K562 (cell line): ENCODE data around the gene PDZRN3. TPM values are rescaled to one million over a fixed set of nuclear protein-coding genes. Genes with fewer than 3 reads are reported as not detected.

Experiments used
- ATAC-seq: fragments of 200-7000 bp; cut with Tn5 transposase; 3 replicates; pipeline ENCODE4 v1.9.1; 2020; ENCODE audit warnings: moderate library complexity
- BruUV-seq: library from RNA; stranded (reverse); fragments of 400-500 nt; replicated peaks from 2 replicates; lab custom pipeline; 2021; lab: Mats Ljungman, UMichigan
- CTCF ChIA-PET: fragments of 300-600 bp; formaldehyde crosslinking; extraction: SDS; loops from one replicate; lab custom pipeline; 2021; ENCODE audit warnings: low intra/inter-chr PET ratio; lab: Yijun Ruan, JAX
- POLR2A ChIA-PET: fragments of 300-600, 350-650 bp; sonication (Branson Sonifier 250); formaldehyde crosslinking; extraction: SDS; loops from one replicate; lab custom pipeline; 2021; ENCODE audit warnings: antibody characterized with exemption, inconsistent platforms; lab: Yijun Ruan, JAX
- DNase-seq, 4 experiments: peaks; one replicate each; pipeline versions ENCODE4 v3.0.0 to v3.0.0-alpha.2; 2011 to 2018; ENCODE audit warnings: low spot score in 3 of 4, mixed read lengths in 3 of 4; ENCODE audit errors: extremely low read depth in 1 of 4
- FAIRE-seq: peaks from 2 replicates; lab custom pipeline; 2011; peaks lifted over from hg19 to GRCh38; lab: Jason Lieb, UNC
- H2AFZ ChIP-seq: 2 replicates; pipeline ENCODE4 v1.6.0; 2011; ENCODE audit warnings: low read depth, low read length, control low read depth, inconsistent platforms
- H3K27ac ChIP-seq: fragments of 200-600 bp; 3 replicates; pipeline ENCODE4 v1.8.0; 2011; ENCODE audit warnings: low read depth, mild to moderate bottlenecking, control low read depth, inconsistent platforms, low read length, moderate library complexity, mixed read lengths; ENCODE audit errors: extremely low read depth
- H3K27me3 ChIP-seq, 2 experiments: fragments of 300-600 bp in 1 of 2; 2 replicates in 1 of 2; 3 replicates in 1 of 2; pipeline versions ENCODE4 v1.6.0 to v1.8.0; 2011; ENCODE audit warnings: inconsistent platforms in 2 of 2, low read length in 2 of 2, mild to moderate bottlenecking in 1 of 2, mixed read lengths in 1 of 2, moderate library complexity in 1 of 2; ENCODE audit not compliant: control insufficient read depth in 2 of 2, insufficient read depth in 2 of 2
- H3K36me3 ChIP-seq: fragments of 300-600 bp; 3 replicates; pipeline ENCODE4 v1.8.0; 2011; ENCODE audit warnings: mild to moderate bottlenecking, low read length, inconsistent platforms; ENCODE audit not compliant: control insufficient read depth, insufficient read depth
- H3K4me1 ChIP-seq, 2 experiments: fragments of 200-600 bp in 1 of 2; replicated peaks in 1 of 2; 2 replicates in 1 of 2; 3 replicates in 1 of 2; pipeline versions ENCODE4 v1.5.1 to v1.8.0; 2011; ENCODE audit warnings: inconsistent platforms in 2 of 2, low read length in 2 of 2, mild to moderate bottlenecking in 1 of 2, mixed read lengths in 1 of 2, moderate library complexity in 1 of 2; ENCODE audit not compliant: control insufficient read depth in 2 of 2, insufficient read depth in 2 of 2
- H3K4me2 ChIP-seq: 2 replicates; pipeline ENCODE4 v1.6.1; 2011; ENCODE audit warnings: low read length, control low read depth, inconsistent platforms, mixed read lengths; ENCODE audit not compliant: insufficient read depth
- H3K4me3 ChIP-seq: fragments of 200-600 bp; sonication (generic), shearing (Covaris generic); 2 replicates; pipeline ENCODE4 v1.5.1; 2016; ENCODE audit warnings: control low read depth, inconsistent platforms
- H3K79me2 ChIP-seq: fragments of 200-600 bp; 3 replicates; pipeline ENCODE4 v1.8.0; 2011; ENCODE audit warnings: low read length, inconsistent platforms; ENCODE audit not compliant: control insufficient read depth, insufficient read depth
- H3K9ac ChIP-seq, 2 experiments: 2 replicates each; pipeline versions ENCODE4 v1.6.0 to v1.6.1; 2011; ENCODE audit warnings: low read depth in 2 of 2, low read length in 2 of 2, control low read depth in 1 of 2, inconsistent platforms in 1 of 2, mild to moderate bottlenecking in 1 of 2, mixed read lengths in 1 of 2; ENCODE audit not compliant: insufficient read depth in 1 of 2
- H3K9me1 ChIP-seq: one replicate; pipeline ENCODE4 v1.6.0; 2011; ENCODE audit warnings: inconsistent platforms, mild to moderate bottlenecking, low read length, moderate library complexity; ENCODE audit not compliant: control insufficient read depth, insufficient read depth
- H3K9me3 ChIP-seq: replicated peaks from 2 replicates; pipeline ENCODE4 v1.5.1; 2011; ENCODE audit warnings: low read depth, low read length, inconsistent platforms; ENCODE audit not compliant: control insufficient read depth, insufficient read depth
- H4K20me1 ChIP-seq: replicated peaks from 2 replicates; pipeline ENCODE4 v1.6.1; 2011; ENCODE audit warnings: low read length, inconsistent platforms, mixed read lengths; ENCODE audit not compliant: control insufficient read depth, insufficient read depth
- ASH1L ChIP-seq: fragments of 450-650 bp; IDR thresholded peaks from 2 replicates; pipeline ENCODE4 v1.6.1; 2018; ENCODE audit warnings: borderline replicate concordance, mild to moderate bottlenecking, low read depth; ENCODE audit not compliant: partially characterized antibody
- CGGBP1 ChIP-seq: fragments of 250-450 bp; sonication (Bioruptor Pico); IDR thresholded peaks from 2 replicates; pipeline ENCODE4 v1.9.0; 2021; ENCODE audit warnings: mild to moderate bottlenecking
- CREBBP ChIP-seq: IDR thresholded peaks from one replicate; pipeline ENCODE4 v1.6.1; 2012; ENCODE audit warnings: low read depth, mild to moderate bottlenecking, control low read depth, inconsistent platforms, low read length
- ESRRA ChIP-seq: fragments of 450-650 bp; IDR thresholded peaks from 2 replicates; pipeline ENCODE4 v1.6.1; 2014; ENCODE audit warnings: low read depth, mild to moderate bottlenecking, moderate library complexity, borderline replicate concordance
- FOS ChIP-seq: IDR thresholded peaks from 3 replicates; pipeline ENCODE4 v1.6.1; 2011; ENCODE audit not compliant: insufficient read length; ENCODE audit errors: extremely low read depth
- KLF1 ChIP-seq: fragments of 450-650 bp; IDR thresholded peaks from 2 replicates; pipeline ENCODE4 v1.6.1; 2016; ENCODE audit warnings: missing genetic modification characterization, missing compliant biosample characterization
- PHF21A ChIP-seq: fragments of 450-650 bp; IDR thresholded peaks from 2 replicates; pipeline ENCODE4 v1.6.1; 2017; ENCODE audit warnings: low read depth, borderline replicate concordance
- POLR2A ChIP-seq: fragments of 450-650 bp; conservative IDR thresholded peaks from 2 replicates; pipeline ENCODE4 v1.6.1; 2016
- RHOXF2B ChIP-seq: fragments of 250-450 bp; sonication (Bioruptor Pico); conservative IDR thresholded peaks from 2 replicates; pipeline ENCODE4 v1.5.1; 2021
- ZNF699 ChIP-seq: fragments of 250-450 bp; sonication (Bioruptor Pico); IDR thresholded peaks from 2 replicates; pipeline ENCODE4 v1.8.0; 2021; ENCODE audit warnings: mild to moderate bottlenecking, moderate library complexity; ENCODE audit not compliant: insufficient replicate concordance
- in situ Hi-C: fragments of 300-500 bp; cut with MboI; formaldehyde crosslinking; loops from 4 replicates; pipeline ENCODE4 v1.15.0; 2018; ENCODE audit warnings: inconsistent platforms, mixed read lengths
- intact Hi-C: fragments of 100-400 bp; cut with micrococcal nuclease; formaldehyde crosslinking; loops from 2 replicates; pipeline ENCODE4 v1.14.2; 2022
- polyA plus RNA-seq, 8 experiments: library from polyadenylated mRNA; depleted of rRNA in 4 of 8; stranded (reverse) in 5 of 8; unstranded in 3 of 8; fragments of >200 nt; fragmentation: Nextera tagmentation in 2 of 8; fragmentation: Illumina TruSeq in 1 of 8; extraction: Ambion mirVana in 2 of 8; extraction: Trizol in 1 of 8; gene quantifications; 2 replicates each; pipeline versions ENCODE4 v1.2.1 to v1.2.3, GENCODE V29; 2011 to 2014; ENCODE audit warnings: inconsistent platforms in 1 of 8, missing spikeins in 1 of 8
- total RNA-seq, 7 experiments: library from RNA; depleted of rRNA in 6 of 7; stranded (reverse); fragments of >200 nt in 6 of 7; fragmentation: Illumina TruSeq in 2 of 7; extraction: Trizol in 2 of 7; gene quantifications; 2 replicates each; pipeline versions ENCODE4 v1.2.1 to v1.2.3, GENCODE V29; 2011 to 2021; ENCODE audit warnings: low replicate concordance in 1 of 7

Gene PDZRN3
- total and polyA plus RNA-seq, 9 of the 15 experiments (the other 6 are each of a cell fraction or from before 2014, with no cell fraction given), result 0.16 TPM; not detected in 8

GRCh38 chr3:73536952-73537351, 87.8 kb downstream of the PDZRN3 start:
- no peaks in the 10 kb centered on the region for H4K20me1 ChIP-seq
- BruUV-seq, result no TSS peak
- H3K4me3 ChIP-seq, result no peak overlapping the region
- intact Hi-C loops (no loop called here), in situ Hi-C loops (no loop called here)
- no peak for ATAC-seq
- POLR2A ChIA-PET, result no interaction called here
- no peaks in the 10 kb centered on the region for H3K4me1 ChIP-seq
- CTCF ChIA-PET, result no interaction called here
- H2AFZ ChIP-seq, result no peak overlapping the region
- H3K79me2 ChIP-seq, result no peaks in the 10 kb centered on the region
- FAIRE-seq, result no peak
- H3K36me3 ChIP-seq, result no peaks in the 10 kb centered on the region
- DNase-seq, result no peak
- H3K9me1 ChIP-seq, result no peaks in the 10 kb centered on the region
- TF ChIP-seq ZNF699 (no peak), CGGBP1 (CRISPR knock-in tag) (no peak), PHF21A (no peak), FOS (no peak), KLF1 (no peak), RHOXF2B (CRISPR knock-in tag) (no peak), ESRRA (no peak), POLR2A (no peak), ASH1L (no peak), CREBBP (no peak)
- H3K4me2 ChIP-seq, result no peak overlapping the region
- no peaks in the 10 kb centered on the region for H3K27me3 ChIP-seq
- H3K9ac ChIP-seq, result no peak overlapping the region
- no peak overlapping the region for H3K27ac ChIP-seq
- no peaks in the 10 kb centered on the region for H3K9me3 ChIP-seq
